Ureter (tissue), 1 donor: ENCODE results near the gene OR2AP1. TPM values are rescaled to one million over a fixed set of nuclear protein-coding genes. Genes with fewer than 3 reads are reported as not detected.
"Not testable (repeated sequence)": the region's sequence is repeated elsewhere in the genome, so short reads cannot be mapped to it uniquely, and the experiment has no call there.

Source experiments
- DNase-seq: peaks from one replicate; pipeline ENCODE4 v3.0.0-alpha.2; 2020; ENCODE audit warnings: low spot score
- total RNA-seq: library from RNA; stranded (reverse); gene quantifications from one replicate; pipeline ENCODE4 v1.2.4, GENCODE V29; 2023
- donor health status: DM: yes; HTN: yes; CAD: no.

Gene OR2AP1
- not detected for total RNA-seq

DNA sequence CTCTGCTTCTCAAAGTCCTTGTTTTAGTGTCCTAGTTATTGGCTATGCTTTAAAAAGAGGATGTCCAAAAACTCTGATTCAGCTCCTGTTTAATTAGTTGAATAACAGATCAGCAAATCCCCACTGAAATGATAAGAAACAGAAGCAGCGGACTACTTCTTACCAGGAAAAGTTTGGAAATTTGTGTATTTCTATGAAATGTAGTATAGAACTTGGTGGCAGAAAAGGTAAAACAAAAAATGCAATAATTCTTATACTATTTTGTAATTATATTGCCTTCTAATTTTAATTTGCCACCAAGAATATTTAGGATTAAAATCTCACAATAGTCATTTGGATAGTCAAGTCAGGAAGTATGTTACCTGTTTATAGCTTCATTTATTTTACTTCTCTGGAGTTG lies at the start of gene OR2AP1:
Gene OR2AP1 (plus strand): TSS at position 301 of the 400 bp plus-strand sequence. CDS start 1,947 bp downstream, outside the sequence.
- no peak for DNase-seq

DNA sequence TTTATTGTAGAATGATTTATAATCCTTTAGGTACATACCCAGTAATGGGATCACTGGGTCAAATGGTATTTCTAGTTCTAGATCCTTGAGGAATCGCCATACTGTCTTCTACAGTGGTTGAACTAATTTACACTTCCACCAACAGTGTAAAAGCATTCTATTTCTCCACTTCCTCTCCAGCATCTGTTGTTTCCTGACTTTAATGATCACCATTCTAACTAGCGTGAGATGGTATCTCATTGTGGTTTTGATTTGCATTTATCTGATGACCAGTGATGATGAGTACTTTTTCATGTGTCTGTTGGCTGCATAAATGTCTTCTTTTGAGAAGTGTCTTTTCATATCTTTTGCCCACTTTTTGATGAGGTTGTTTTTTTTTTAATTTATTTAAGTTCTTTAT lies 24.0 kb upstream of the OR2AP1 start:
- not testable (repeated sequence) for DNase-seq

DNA sequence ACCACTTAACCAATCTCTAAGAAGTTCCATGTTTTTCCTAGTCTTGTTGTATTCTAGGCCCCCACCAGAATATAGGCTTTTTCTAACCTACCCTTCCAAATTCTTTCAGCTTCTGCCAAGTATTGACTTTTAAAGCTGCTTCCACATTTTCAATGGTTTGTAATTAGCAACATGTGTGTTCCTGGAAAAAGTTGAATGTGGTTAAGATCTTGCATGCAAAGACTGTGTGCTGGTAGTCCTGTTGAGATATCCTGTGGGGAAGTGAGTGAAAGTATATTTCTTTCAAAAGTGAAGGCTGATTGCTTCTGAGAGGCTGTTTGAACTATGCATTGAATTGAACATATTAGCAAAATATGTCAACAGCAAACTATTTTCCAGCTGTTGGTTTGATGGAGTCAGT lies 23.5 kb upstream of the OR2AP1 start:
- no peak for DNase-seq

DNA sequence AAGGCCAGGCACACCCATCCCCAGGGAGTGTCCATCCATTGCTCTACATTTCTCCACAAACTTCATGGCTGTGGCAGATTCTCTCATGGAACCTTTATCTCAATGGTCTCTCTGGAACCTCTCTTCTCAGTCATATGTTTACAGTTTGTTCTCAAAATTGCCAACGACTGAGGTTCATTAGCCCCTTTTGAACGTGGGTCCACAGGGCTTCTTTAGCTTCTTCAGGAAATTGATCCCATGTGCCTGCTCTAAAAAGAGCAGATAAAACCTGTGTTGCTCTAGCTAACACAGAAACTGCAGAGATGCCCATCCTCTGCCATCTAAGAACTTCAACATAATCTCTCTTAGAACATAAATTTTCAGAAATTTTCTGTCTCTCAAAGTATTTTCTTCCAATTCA lies 23.0 kb upstream of the OR2AP1 start, which contains the start of gene OR6C4:
Gene OR6C4 (plus strand): TSS at position 301 of the 400 bp plus-strand sequence. CDS start 1,625 bp downstream, outside the sequence.
- no peak for DNase-seq

DNA sequence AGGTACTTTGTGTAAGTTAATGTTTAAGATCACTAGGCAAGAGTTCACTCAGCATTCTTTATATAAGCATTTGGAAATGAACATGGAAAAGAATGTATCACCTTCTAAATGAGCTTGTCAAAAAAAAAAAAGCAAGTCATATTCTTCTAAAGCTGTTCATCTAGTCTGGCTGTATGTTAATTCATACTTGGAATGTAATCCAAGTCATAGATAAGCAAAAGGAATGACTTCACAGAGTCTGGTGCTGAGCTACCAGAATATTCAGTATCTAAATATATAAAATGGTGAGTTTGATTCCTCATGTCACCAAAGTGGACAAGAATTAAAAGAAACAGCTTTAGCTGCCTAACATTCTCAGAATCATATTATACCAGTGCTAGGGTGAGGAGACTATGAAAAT lies 18.0 kb upstream of the OR2AP1 start:
- DNase-seq: no peak

DNA sequence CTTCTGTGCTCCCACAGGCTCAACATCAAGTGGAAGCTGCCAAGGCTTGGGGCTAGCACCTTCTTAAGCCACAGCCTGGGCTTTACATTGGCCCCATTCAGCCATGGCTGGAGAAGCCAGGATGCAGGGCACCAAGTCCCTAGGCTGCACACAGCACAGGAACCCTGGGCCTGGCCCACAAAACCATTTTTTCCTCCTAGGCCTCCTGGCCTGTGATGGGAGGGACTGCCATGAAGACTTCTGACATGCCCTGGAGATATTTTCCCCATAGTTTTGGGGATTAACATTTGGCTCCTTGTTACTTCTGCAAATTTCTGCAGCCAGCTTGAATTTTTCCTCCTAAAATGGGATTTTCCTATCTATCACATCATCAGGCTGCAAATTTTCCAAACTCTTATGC lies 2.2 kb upstream of the OR2AP1 start:
- not testable (repeated sequence) for DNase-seq

DNA sequence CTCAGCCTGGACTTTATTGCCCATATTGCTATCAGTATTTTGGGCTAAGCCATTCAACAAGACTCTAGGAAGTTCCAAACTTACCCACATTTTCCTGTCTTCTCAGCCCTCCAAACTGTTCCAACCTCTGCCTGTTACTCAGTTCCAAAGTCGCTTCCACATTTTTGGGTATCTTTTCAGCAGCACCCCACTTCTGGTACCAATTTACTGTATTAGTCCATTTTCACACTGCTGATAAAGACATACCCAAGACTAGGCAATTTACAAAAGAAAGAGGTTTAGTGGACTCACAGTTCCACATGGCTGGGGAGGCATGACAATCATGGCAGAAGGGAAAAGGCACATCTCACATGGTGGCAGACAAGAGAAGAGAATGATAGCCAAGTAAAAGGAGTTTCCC lies 1.6 kb upstream of the OR2AP1 start:
- DNase-seq: not testable (repeated sequence)

DNA sequence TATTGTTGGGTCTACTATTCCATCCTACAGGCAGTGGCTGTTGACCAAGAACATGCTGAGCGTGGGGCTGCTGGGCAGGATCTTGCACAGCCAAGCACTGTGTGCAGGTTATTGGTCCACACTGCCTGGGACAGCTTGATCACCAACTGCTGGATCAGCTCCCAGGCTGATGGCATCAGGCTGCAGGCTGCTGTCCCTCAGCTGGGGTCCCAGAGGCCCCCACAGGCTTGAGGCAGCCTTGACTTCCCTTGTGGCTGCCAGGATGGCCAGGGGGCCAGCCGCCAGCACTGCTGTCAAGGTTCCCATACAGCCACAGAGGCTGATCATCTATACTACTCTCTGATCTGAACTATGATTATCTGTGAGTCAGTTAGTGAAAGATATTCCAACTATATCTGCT lies 9.8 kb downstream of the OR2AP1 start:
- no peak for DNase-seq

DNA sequence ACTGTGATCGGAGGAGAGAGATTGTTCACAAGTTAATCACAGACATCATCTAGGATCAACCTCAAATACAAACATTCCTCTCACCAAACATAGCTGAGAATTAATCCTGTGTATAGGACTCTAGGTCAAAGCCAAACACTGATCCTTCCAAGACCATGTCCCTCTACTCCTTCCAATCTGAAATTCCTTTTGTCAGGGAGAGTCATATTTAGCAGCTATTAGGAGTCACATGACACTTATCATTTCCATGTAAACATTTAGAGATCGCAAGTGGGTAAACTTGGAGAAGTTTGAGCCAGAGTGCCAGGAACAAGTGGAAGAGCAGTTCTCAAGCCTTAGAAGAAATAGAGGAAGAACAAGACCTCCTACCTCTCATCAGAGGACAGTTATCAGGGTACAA lies 13.5 kb downstream of the OR2AP1 start:
- DNase-seq: no peak

DNA sequence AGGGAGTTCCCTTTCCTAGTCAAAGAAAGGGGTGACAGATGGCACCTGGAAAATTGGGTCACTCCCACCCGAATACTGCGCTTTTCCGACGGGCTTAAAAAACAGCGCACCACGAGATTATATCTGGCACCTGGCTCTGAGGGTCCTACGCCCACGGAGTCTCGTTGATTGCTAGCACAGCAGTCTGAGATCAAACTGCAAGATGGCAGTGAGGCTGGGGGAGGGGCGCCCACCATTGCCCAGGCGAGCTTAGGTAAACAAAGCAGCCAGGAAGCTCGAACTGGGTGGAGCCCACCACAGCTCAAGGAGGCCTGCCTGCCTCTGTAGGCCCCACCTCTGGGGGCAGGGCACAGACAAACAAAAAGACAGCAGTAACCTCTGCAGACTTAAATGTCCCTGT lies 17.9 kb downstream of the OR2AP1 start:
- not testable (repeated sequence) for DNase-seq

DNA sequence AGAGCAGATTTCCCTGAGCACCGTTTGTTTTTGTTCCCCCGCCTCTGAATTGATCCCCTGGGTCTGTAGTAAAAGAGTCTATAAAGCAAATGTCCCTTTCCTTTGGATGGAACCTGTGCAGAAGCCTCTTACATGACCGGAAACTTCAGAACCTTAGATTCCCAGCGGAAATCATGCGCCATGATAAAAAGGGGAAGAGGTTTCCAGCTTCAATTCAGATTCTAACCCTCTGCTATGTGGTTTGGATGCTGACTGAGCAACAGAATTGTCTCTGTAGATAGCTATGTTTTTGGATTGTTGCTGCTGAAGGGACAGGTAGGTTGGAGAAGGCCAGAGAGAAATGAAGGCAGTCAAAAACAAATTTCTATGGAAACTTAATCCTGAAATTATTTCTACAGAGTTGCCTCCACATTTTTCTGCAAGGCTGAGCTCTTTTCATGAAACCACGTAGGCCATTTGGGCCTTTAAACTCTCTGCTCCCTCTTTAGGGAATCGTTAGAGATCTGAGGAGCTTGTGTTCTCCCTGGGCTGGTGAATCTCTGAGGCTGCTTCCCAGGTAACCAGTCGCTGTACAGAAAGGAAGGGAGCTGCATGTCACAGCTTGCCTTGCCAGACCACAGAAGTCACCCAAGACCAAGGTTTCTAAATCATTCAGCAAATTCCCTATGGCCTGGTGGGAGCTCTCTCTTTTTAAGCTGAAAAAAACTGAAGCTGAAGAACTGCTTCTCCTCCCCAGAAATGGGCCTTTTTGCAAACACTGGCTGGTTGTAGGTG lies 35.7 kb downstream of the OR2AP1 start:
- no peak for DNase-seq

DNA sequence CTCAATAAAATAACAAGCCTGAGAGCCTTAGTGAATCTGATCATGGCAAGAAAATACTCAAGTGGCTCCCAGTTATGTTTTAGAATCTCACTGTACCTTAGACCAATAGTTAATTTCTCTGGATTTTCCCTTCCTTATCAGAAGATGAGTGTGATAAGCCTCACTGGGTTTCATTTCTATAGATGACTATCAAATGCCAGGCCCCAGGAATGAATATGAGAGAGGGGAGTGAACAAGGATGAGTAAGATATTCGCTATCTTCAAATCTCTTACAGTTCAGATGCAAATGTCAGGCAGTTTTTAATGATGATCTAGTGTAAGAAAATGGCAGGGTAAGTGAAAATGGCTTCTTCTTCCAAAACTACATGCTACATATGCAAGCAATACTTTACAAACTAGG lies 38.3 kb downstream of the OR2AP1 start:
- DNase-seq: no peak

DNA sequence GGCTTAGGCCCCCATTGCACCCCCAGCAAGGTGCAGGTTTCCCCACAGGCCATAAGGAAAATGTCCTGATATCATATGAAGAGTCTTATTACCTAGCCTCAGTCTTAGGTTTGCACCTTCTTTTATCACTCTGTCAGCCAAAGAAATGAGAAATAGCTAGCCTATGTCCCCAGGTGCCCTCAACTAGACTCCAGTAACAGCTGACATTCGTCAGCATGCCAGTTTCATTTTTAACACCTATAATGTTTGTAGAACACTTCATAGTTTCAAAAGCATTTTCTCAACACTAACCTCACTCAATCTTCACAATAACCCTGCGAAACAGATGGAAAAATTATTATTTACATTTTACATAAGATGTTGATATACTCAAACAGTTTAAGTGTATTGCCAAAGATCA lies 40.4 kb downstream of the OR2AP1 start:
- DNase-seq: no peak

DNA sequence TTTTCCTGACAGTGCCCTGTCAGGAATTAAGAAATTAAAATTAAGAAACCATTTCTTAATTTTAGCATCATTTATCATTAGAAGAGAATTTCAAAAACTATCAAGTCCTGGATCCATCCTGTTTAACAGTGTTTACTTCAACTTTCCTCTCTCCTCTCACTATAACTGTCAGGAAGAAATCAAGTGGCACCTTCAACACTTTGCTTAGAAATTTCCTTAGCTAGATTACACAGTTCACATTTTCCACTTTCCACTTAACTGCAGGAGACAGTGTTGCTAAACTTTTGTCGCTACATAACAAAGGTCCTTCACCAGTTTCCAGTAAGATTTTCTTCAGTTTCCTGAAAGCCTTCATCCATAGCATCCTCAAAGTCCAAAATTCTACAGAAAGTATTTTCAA lies 42.5 kb downstream of the OR2AP1 start:
- no peak for DNase-seq

DNA sequence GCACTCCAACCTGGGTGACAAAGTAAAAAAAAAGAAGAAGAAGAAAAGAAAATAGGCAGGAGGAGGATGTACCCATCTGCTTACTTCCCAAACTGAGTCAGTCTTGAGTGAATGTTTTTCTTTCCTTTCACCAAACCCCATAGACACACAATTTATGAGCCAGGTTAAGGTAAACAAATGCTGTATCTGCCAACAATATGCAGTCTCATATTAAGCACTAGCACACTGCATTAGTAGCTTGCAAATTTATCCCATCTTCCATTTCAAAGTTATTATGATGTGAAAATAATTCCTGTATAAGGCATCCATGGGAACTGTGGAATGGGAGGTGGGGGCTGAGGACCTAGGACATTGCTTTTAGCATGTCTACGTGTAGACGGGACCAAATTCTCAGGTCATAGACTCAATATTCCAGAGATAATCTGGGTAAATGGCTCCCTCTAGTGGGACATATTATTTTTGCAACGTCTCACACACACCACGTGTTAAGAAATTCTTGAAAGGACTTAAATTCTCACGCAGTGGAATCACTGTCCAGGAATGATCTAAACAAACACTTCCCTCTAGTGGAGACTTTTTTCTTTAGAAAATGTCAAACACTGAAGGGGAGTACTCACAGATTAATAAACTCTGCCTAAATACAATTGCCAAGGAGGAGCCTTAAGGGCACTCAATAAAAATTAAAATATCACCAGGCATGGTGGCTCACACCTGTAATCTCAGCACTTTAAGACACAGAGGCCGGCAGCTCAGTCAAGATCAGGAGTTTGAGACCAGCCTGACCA lies 47.3 kb downstream of the OR2AP1 start:
- peak; percentile 72 for DNase-seq

DNA sequence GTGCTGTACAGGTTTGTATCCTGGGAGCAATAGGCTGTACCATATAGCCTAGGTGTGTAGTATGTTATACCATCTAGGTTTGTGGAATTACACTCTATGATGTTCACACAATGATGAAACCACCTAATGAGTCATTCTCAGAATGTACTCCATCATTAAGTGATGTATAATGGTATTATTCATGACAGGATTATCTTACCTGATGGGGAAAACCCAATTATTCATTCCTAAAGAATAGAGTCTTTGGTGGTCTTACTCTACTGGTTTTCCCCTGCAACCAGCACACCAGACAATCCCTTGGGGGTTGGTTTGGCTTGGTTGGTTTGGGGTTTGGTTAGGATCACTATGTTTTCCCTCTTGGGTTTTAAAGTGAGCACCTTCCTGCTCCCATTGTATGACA lies 51.8 kb downstream of the OR2AP1 start:
- DNase-seq: no peak

Other genes with a start within 250 kb of the OR2AP1 start
- not detected for gene OR6C3, start 241.7 kb upstream of the OR2AP1 start, total RNA-seq
- not detected for gene OR6C75, start 209.5 kb upstream of the OR2AP1 start, total RNA-seq
- not detected for gene OR6C65, start 171.9 kb upstream of the OR2AP1 start, total RNA-seq
- not detected for gene OR6C76, start 146.2 kb upstream of the OR2AP1 start, total RNA-seq
- gene OR6C2, start 128.4 kb upstream of the OR2AP1 start, total RNA-seq: 1.2 TPM
- gene OR6C70, start 102.3 kb upstream of the OR2AP1 start, total RNA-seq: not detected
- gene OR6C68, start 80.1 kb upstream of the OR2AP1 start, total RNA-seq: not detected
- not detected for gene OR6C4, start 22.9 kb upstream of the OR2AP1 start, total RNA-seq
- not detected for gene OR10P1, start 64.4 kb downstream of the OR2AP1 start, total RNA-seq
- gene ITGA7, start 135.4 kb downstream of the OR2AP1 start, total RNA-seq: 99.7 TPM
- gene BLOC1S1, start 143.6 kb downstream of the OR2AP1 start, total RNA-seq: 105 TPM
- 5.8 TPM for gene RDH5, start 147.9 kb downstream of the OR2AP1 start, total RNA-seq
- gene CD63, start 156.5 kb downstream of the OR2AP1 start, total RNA-seq: 905 TPM
- gene GDF11, start 170.7 kb downstream of the OR2AP1 start, total RNA-seq: 7.2 TPM
- gene SARNP, start 245.3 kb downstream of the OR2AP1 start, total RNA-seq: 61.9 TPM
- gene ORMDL2, start 245.6 kb downstream of the OR2AP1 start, total RNA-seq: 88.4 TPM